Measurements from ENCODE around the gene NR1H2. TPM values are rescaled to one million over a fixed set of nuclear protein-coding genes. Genes with fewer than 3 reads are reported as not detected.
"Not testable (repeated sequence)": the region's sequence is repeated elsewhere in the genome, so short reads cannot be mapped to it uniquely, and the experiment has no call there.

NR1H2 gene
- polyA plus RNA-seq, 3 donors from 2014 or later: 65.0 to 84.9 (median 68.8) TPM

DNA sequence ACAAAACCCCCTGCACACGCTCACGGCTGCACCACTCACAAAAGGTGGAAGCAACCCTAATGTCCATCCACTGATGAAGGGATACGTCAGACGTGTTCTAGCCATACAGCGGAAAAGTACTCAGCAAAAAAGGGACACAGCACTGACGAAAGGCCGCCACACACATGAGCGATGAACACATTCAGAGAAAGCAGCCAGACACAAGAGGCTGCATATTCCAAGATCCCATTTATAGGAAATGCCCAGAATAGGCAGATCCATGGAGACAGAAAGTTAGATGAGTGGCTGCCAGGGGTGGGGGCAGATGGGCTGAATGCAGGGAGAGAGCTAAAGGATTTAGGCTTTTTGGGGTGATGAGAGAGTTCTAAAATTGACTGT, 11.6 kb downstream of the NR1H2 start:
- H3K4me3 Mint-ChIP-seq: peak overlapping the region in 4 of 5 donors; percentile 8 to 63 (median 44)
- no peak for DNase-seq
- peak overlapping the region in 4 of 6 donors; percentile 33 to 69 (median 53) for H3K27ac Mint-ChIP-seq
- no peaks in the 10 kb centered on the region for H3K9me3 Mint-ChIP-seq
- peaks cover 0 to 9% (median 4%) of the 10 kb centered on the region in 3 donors for H3K36me3 Mint-ChIP-seq
- H3K4me1 Mint-ChIP-seq: peaks cover 26 to 30% of the 10 kb centered on the region in 2 donors
- H3K27me3 Mint-ChIP-seq (ENCODE audit: low read depth in 3 of 3): peaks cover 15 to 16% (median 15%) of the 10 kb centered on the region in 3 donors

DNA sequence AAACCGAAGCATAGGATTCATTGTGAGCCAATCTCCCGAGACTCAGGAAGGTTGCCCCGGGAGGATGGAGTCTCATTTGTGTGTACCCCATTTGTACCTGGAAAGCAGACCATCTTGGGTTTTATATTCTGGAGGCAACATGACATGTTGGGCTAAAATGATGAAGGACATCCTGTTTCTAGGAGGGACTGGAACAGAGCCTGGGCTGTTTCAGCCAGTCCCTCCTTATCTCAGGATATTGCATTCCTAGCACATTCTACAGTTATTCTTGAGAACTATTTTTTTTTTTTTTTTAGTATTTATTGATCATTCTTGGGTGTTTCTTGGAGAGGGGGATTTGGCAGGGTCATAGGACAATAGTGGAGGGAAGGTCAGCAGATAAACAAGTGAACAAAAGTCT, 14.0 kb downstream of the NR1H2 start:
- H3K36me3 Mint-ChIP-seq: peaks cover 3 to 14% (median 9%) of the 10 kb centered on the region in 3 donors
- not testable (repeated sequence) for H3K27me3 Mint-ChIP-seq (ENCODE audit: low read depth in 3 of 3); H3K9me3 Mint-ChIP-seq; H3K4me3 Mint-ChIP-seq; H3K4me1 Mint-ChIP-seq; DNase-seq; H3K27ac Mint-ChIP-seq

DNA sequence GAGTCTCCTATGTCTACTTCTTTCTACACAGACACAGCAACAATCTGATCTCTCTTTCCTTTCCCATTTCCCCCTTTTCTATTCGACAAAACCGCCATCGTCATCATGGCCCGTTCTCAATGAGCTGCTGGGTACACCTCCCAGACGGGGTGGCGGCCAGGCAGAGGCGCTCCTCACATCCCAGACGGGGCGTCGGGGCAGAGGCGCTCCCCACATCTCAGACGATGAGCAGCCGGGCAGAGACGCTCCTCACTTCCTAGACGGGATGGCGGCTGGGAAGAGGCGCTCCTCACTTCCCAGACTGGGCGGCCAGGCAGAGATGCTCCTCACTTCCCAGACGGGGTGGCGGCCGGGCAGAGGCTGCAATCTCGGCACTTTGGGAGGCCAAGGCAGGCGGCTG, 14.7 kb downstream of the NR1H2 start:
- not testable (repeated sequence) for H3K27me3 Mint-ChIP-seq (ENCODE audit: low read depth in 3 of 3)

DNA sequence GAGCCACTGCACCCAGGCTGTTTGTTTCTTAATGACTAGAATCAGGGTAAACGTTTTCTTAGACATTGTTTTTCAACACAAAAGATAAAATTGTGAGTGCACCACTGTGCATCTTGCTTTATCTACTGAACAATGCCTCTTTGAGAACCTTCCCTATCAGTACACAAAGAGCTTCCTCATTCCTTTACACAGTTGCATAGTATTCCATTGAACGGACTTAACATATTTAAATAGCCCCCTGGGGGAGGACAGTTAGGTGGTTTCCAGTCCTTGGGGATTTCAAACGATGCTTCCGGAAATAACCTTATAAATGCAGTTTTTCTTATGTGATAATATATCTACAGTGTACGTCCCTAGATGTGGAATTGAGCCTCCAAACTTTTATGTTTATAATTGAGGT, 16.5 kb downstream of the NR1H2 start:
- H3K27me3 Mint-ChIP-seq (ENCODE audit: low read depth in 3 of 3): no peaks in the 10 kb centered on the region
- peaks cover 4 to 13% (median 7%) of the 10 kb centered on the region in 3 donors for H3K36me3 Mint-ChIP-seq
- no peak for DNase-seq
- no peaks in the 10 kb centered on the region for H3K9me3 Mint-ChIP-seq
- H3K4me3 Mint-ChIP-seq: no peak overlapping the region
- peaks cover under 1 to 3% of the 10 kb centered on the region in 2 donors for H3K4me1 Mint-ChIP-seq
- H3K27ac Mint-ChIP-seq: no peak overlapping the region

More for the DNA sequence above, 14.7 kb downstream of the NR1H2 start:
- H3K27ac Mint-ChIP-seq, DNase-seq, H3K4me3 Mint-ChIP-seq, H3K4me1 Mint-ChIP-seq, H3K9me3 Mint-ChIP-seq: not testable (repeated sequence)
- H3K36me3 Mint-ChIP-seq: peaks cover 3 to 17% (median 9%) of the 10 kb centered on the region in 3 donors

DNA sequence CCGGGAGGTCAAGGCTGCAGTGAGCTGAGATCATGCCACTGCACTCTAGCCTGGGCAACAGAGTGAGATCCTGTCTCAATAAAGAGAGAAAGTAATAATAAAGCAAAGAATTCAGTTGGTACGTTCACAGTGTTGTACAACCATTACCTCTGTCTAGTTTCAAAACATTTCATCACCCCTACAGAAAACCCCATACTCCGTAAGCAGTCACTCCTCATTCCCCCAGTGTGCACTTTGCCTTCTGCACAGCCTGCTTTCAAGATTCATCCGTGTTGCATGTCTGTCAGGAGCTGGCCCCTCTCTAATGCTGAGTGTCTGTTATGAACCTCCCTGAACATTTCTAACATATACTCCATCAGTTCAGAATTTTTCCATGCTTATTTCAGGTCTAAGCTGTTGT, 17.3 kb downstream of the NR1H2 start:
- no peak for DNase-seq
- Mint-ChIP-seq H3K4me3 (no peak overlapping the region), H3K27me3 (ENCODE audit: low read depth in 3 of 3) (no peaks in the 10 kb centered on the region), H3K4me1 (no peaks in the 10 kb centered on the region), H3K36me3 (peaks cover 8 to 10% (median 9%) of the 10 kb centered on the region in 3 donors), H3K27ac (no peak overlapping the region), H3K9me3 (no peaks in the 10 kb centered on the region)

DNA sequence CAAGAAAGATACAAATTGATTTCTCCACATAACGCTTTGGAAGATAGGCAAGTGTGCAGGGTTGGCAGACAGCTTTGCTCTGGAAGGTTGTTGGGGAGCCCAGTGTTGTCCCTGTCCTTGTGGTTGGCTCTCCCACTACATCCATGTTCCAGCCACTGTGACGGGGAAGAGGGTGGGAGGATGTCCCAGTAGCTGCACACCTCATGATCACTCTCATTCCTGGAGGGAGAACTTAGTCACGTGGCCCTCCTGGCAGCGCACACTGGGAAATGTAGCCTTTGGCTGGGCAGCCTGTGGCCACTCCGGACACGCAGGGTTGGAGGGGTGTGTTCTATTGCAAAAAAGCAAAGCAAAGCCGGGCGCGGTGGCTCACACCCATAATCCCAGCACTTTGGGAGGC, 17.8 kb downstream of the NR1H2 start:
- H3K4me3 Mint-ChIP-seq: no peak overlapping the region
- no peaks in the 10 kb centered on the region for H3K9me3 Mint-ChIP-seq
- H3K4me1 Mint-ChIP-seq: no peaks in the 10 kb centered on the region
- no peak for DNase-seq
- peaks cover 8 to 10% (median 9%) of the 10 kb centered on the region in 3 donors for H3K36me3 Mint-ChIP-seq
- H3K27ac Mint-ChIP-seq: no peak overlapping the region
- H3K27me3 Mint-ChIP-seq (ENCODE audit: low read depth in 3 of 3): peaks cover 0 to 2% (median 0%) of the 10 kb centered on the region in 3 donors

DNA sequence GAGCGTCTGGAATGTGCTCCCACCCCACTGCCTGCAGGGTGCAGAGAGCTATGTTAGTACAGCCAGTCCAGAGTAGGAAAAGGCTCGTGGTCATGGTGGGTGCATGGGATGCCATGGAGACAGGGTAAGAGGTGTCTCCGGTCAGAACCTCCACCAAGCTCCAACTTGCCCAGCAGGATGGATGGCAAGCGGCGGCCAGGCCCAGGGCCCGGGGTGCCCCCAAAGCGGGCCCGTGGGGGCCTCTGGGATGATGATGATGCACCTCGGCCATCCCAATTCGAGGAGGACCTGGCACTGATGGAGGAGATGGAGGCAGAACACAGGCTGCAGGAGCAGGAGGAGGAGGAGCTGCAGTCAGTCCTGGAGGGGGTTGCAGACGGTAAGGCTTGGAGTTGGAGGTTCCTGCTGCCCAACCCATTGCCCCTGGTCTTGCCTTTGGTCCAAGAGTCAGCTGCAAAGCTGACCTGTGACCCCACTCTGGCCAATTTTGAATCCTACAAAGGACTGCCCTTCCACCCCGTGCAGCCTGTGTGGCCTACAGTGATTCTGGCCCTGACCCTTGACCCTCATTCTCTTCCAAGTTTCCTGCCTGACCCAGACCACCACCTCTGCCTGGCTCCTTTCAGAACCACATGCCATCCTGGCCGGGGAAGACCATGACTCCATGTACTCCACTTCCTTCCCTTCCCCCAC, 22.6 kb downstream of the NR1H2 start:
- H3K36me3 Mint-ChIP-seq: peaks cover 5 to 7% (median 5%) of the 10 kb centered on the region in 3 donors
- H3K4me3 Mint-ChIP-seq: no peak overlapping the region
- H3K9me3 Mint-ChIP-seq: no peaks in the 10 kb centered on the region
- peak overlapping the region in 2 of 6 donors; percentile 7 to 57 for H3K27ac Mint-ChIP-seq
- DNase-seq: no peak
- H3K4me1 Mint-ChIP-seq: no peaks in the 10 kb centered on the region
- H3K27me3 Mint-ChIP-seq (ENCODE audit: low read depth in 3 of 3): peaks cover 0 to 2% (median 2%) of the 10 kb centered on the region in 3 donors

DNA sequence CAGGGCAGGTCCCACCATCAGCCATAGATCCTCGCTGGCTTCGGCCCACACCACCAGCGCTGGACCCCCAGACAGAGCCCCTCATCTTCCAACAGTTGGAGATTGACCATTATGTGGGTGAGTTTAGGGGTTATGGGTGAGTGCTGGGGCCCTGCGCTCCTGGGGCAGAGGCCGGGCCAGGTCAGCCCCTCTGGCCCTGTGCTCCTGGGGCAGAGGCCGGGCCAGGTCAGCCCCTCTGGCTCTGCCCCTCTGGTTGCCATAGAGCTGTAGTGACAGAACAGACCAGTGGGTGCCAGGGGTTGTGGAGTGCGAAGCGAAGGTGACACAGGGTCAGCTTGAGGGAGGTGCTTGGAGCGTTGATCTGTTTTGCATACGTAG, 23.1 kb downstream of the NR1H2 start:
- H3K4me3 Mint-ChIP-seq: no peak overlapping the region
- H3K27ac Mint-ChIP-seq: peak overlapping the region in 1 of 6 donors; percentile 57
- H3K36me3 Mint-ChIP-seq: peaks cover 4 to 11% (median 5%) of the 10 kb centered on the region in 3 donors
- H3K27me3 Mint-ChIP-seq (ENCODE audit: low read depth in 3 of 3): peaks cover 0 to 2% (median 2%) of the 10 kb centered on the region in 3 donors
- H3K4me1 Mint-ChIP-seq: no peaks in the 10 kb centered on the region
- no peak for DNase-seq
- H3K9me3 Mint-ChIP-seq: no peaks in the 10 kb centered on the region

DNA sequence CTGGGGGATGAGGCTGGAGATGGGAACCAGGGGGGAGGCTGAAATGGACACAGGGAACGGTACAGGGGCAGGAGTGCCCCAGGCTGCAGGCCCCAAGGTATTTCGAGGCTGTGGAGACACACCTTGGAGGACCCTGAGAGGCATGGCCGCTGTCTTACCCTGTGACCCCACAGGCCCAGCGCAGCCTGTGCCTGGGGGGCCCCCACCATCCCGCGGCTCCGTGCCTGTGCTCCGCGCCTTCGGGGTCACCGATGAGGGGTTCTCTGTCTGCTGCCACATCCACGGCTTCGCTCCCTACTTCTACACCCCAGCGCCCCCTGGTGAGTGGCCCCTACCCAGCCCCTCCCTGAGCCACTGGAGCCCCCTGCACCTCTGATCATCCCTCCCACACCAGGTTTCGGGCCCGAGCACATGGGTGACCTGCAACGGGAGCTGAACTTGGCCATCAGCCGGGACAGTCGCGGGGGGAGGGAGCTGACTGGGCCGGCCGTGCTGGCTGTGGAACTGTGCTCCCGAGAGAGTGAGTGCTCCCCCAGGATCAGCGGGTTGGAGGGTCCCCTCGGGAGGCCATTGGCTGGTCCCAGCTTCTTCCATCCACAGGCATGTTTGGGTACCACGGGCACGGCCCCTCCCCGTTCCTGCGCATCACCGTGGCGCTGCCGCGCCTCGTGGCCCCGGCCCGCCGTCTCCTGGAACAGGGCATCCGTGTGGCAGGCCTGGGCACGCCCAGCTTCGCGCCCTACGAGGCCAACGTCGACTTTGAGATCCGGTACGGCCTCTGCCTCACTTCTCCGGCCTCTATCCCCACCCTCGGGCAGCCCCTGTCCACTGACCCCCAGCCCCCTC, 25.6 kb downstream of the NR1H2 start:
- Mint-ChIP-seq H3K4me1 (no peaks in the 10 kb centered on the region), H3K27me3 (ENCODE audit: low read depth in 3 of 3) (peaks cover 0 to 4% (median 2%) of the 10 kb centered on the region in 3 donors), H3K4me3 (no peak overlapping the region), H3K36me3 (peaks cover 4 to 12% (median 8%) of the 10 kb centered on the region in 3 donors), H3K9me3 (no peaks in the 10 kb centered on the region), H3K27ac (no peak overlapping the region)
- DNase-seq: no peak

DNA sequence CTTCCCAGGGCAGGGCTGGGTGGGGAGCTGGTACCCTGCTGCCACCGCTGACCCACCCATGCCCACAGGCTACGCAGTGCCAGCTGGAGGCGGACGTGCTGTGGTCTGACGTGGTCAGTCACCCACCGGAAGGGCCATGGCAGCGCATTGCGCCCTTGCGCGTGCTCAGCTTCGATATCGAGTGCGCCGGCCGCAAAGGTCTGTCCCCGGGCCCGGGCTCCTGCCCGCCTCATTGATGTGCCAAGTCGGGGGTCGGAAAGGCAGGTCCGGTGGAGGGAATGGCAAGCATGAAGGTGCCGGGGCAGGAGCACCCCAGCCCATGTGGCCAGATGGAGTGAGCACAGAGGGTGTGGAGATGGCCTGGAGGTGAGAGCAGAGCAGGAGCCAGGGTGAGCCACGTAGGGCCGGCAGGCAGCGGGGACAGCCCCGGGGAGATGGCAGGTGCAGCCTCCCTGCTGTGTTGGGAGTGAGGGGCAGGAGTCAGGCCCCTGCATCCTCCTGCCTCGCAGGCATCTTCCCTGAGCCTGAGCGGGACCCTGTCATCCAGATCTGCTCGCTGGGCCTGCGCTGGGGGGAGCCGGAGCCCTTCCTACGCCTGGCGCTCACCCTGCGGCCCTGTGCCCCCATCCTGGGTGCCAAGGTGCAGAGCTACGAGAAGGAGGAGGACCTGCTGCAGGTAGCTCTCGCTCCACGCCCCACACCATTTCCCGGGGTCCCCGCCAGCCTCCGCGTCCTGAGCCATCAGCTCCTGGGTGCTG, 26.5 kb downstream of the NR1H2 start:
- Mint-ChIP-seq H3K27ac (no peak overlapping the region), H3K36me3 (peaks cover 3 to 12% (median 7%) of the 10 kb centered on the region in 3 donors), H3K27me3 (ENCODE audit: low read depth in 3 of 3) (peaks cover 0 to 4% (median 2%) of the 10 kb centered on the region in 3 donors), H3K9me3 (no peaks in the 10 kb centered on the region), H3K4me3 (no peak overlapping the region), H3K4me1 (no peaks in the 10 kb centered on the region)
- DNase-seq: no peak

DNA sequence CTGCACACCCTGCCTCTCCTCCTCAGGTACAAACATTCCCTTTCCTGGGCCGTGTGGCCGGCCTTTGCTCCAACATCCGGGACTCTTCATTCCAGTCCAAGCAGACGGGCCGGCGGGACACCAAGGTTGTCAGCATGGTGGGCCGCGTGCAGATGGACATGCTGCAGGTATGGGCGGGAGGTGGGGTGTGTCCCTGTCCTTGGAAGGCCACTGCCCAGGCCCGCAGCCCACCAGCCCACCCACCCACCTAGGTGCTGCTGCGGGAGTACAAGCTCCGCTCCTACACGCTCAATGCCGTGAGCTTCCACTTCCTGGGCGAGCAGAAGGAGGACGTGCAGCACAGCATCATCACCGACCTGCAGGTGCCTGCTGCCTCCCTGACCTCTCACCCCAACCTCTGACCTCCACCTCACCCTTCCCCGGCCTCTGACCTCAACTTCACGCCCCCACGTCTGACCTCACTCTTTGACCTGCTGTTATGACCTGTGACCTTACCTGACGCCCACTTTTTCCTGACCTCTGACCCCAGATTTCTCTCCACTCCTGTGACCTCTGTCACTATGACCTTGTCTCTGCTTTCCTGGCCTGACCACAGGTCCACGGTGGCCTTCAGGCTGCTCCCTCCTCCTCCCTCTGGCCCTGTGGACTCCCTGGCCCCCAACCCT, 30.0 kb downstream of the NR1H2 start:
- no peaks in the 10 kb centered on the region for H3K4me1 Mint-ChIP-seq
- no peak for DNase-seq
- peak overlapping the region in 2 of 6 donors; percentile 15 to 46 for H3K27ac Mint-ChIP-seq
- H3K4me3 Mint-ChIP-seq: no peak overlapping the region
- no peaks in the 10 kb centered on the region for H3K9me3 Mint-ChIP-seq
- H3K36me3 Mint-ChIP-seq: peaks cover 0 to 12% (median 3%) of the 10 kb centered on the region in 3 donors
- H3K27me3 Mint-ChIP-seq (ENCODE audit: low read depth in 3 of 3): peaks cover 0 to 3% (median 1%) of the 10 kb centered on the region in 3 donors

DNA sequence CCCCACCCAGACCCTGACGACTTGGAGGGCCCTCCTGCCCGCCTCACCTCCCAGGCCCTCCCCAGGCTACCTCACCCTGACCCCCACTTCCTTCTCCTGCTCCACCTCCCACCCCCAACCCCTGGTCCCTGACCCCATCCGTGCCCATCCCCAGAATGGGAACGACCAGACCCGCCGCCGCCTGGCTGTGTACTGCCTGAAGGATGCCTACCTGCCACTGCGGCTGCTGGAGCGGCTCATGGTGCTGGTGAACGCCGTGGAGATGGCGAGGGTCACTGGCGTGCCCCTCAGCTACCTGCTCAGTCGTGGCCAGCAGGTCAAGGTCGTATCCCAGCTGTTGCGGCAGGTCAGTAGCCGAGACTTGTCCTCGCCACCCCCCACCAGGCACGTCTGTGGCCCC, 30.6 kb downstream of the NR1H2 start:
- H3K4me3 Mint-ChIP-seq: no peak overlapping the region
- no peak for DNase-seq
- peaks cover 0 to 12% (median 3%) of the 10 kb centered on the region in 3 donors for H3K36me3 Mint-ChIP-seq

DNA sequence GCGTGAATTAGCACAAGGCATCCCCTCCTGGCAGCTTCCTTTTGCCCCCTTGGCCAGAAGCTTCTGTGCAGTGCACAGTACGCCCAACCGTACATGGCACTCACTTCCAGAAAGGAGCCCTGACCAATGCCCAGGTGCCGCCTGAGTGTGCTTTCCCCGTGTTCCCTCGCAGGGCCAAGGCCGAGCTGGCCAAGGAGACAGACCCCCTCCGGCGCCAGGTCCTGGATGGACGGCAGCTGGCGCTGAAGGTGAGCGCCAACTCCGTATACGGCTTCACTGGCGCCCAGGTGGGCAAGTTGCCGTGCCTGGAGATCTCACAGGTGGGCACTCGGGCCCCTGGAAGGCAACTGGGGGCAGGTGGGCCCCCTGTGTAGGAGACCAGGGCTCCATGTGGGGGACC, 33.1 kb downstream of the NR1H2 start:
- Mint-ChIP-seq H3K27me3 (ENCODE audit: low read depth in 3 of 3) (peaks cover 0 to 4% (median 0%) of the 10 kb centered on the region in 3 donors), H3K36me3 (peaks cover 0 to 4% (median 3%) of the 10 kb centered on the region in 3 donors), H3K4me3 (no peak overlapping the region), H3K27ac (no peak overlapping the region), H3K9me3 (no peaks in the 10 kb centered on the region), H3K4me1 (no peaks in the 10 kb centered on the region)
- DNase-seq: no peak

More for the DNA sequence above, 30.6 kb downstream of the NR1H2 start:
- Mint-ChIP-seq H3K27me3 (ENCODE audit: low read depth in 3 of 3) (peaks cover 0 to 3% (median 0%) of the 10 kb centered on the region in 3 donors), H3K9me3 (no peaks in the 10 kb centered on the region), H3K27ac (no peak overlapping the region), H3K4me1 (no peaks in the 10 kb centered on the region)

Data from immature natural killer cell (primary cell).